ENCODE data around the gene SCGB3A2.

Gene SCGB3A2

GRCh38 chr5:147876141-147876540 lies 2.4 kb upstream of the SCGB3A2 start:
- no peak overlapping the region for H3K27ac ChIP-seq (ENCODE audit: low read depth, low read length)
- H3K9me3 ChIP-seq (ENCODE audit: control insufficient read depth in 5 of 5, low read length in 5 of 5), result no peaks in the 10 kb centered on the region
- no peak overlapping the region for H3K4me3 ChIP-seq (ENCODE audit: low read depth in 1 of 5, low read length in 5 of 5)
- H3K9ac ChIP-seq (ENCODE audit: low read length in 5 of 5), result no peak overlapping the region
- no peaks in the 10 kb centered on the region for H3K4me1 ChIP-seq (ENCODE audit: control insufficient read depth in 5 of 5, insufficient read depth in 5 of 5, low read length in 5 of 5)
- H3K27me3 ChIP-seq (ENCODE audit: control insufficient read depth in 5 of 5, insufficient read depth in 4 of 5, low read length in 5 of 5), result no peaks in the 10 kb centered on the region
- no peaks in the 10 kb centered on the region for H3K36me3 ChIP-seq (ENCODE audit: control insufficient read depth in 5 of 5, insufficient read depth in 5 of 5, low read length in 5 of 5)

- H3K9ac ChIP-seq (ENCODE audit: low read length in 5 of 5), result no peak overlapping the region
- no peak overlapping the region for H3K4me3 ChIP-seq (ENCODE audit: low read depth in 1 of 5, low read length in 5 of 5)
- H3K27me3 ChIP-seq (ENCODE audit: control insufficient read depth in 5 of 5, insufficient read depth in 4 of 5, low read length in 5 of 5), result no peaks in the 10 kb centered on the region
- no peaks in the 10 kb centered on the region for H3K4me1 ChIP-seq (ENCODE audit: control insufficient read depth in 5 of 5, insufficient read depth in 5 of 5, low read length in 5 of 5)
- no peaks in the 10 kb centered on the region for H3K36me3 ChIP-seq (ENCODE audit: control insufficient read depth in 5 of 5, insufficient read depth in 5 of 5, low read length in 5 of 5)
- no peak overlapping the region for H3K27ac ChIP-seq (ENCODE audit: low read depth, low read length)
- no peaks in the 10 kb centered on the region for H3K9me3 ChIP-seq (ENCODE audit: control insufficient read depth in 5 of 5, low read length in 5 of 5)
Measured at GRCh38 chr5:147876626-147877025, 1.9 kb upstream of the SCGB3A2 start.

GRCh38 chr5:147879784-147880183 lies 1.3 kb downstream of the SCGB3A2 start:
- H3K4me3 ChIP-seq (ENCODE audit: low read depth in 1 of 5, low read length in 5 of 5), result no peak overlapping the region
- H3K36me3 ChIP-seq (ENCODE audit: control insufficient read depth in 5 of 5, insufficient read depth in 5 of 5, low read length in 5 of 5), result no peaks in the 10 kb centered on the region
- no peaks in the 10 kb centered on the region for H3K27me3 ChIP-seq (ENCODE audit: control insufficient read depth in 5 of 5, insufficient read depth in 4 of 5, low read length in 5 of 5)
- H3K27ac ChIP-seq (ENCODE audit: low read depth, low read length), result no peak overlapping the region
- H3K9ac ChIP-seq (ENCODE audit: low read length in 5 of 5), result no peak overlapping the region
- no peaks in the 10 kb centered on the region for H3K9me3 ChIP-seq (ENCODE audit: control insufficient read depth in 5 of 5, low read length in 5 of 5)
- no peaks in the 10 kb centered on the region for H3K4me1 ChIP-seq (ENCODE audit: control insufficient read depth in 5 of 5, insufficient read depth in 5 of 5, low read length in 5 of 5)

- H3K4me1 ChIP-seq (ENCODE audit: control insufficient read depth in 5 of 5, insufficient read depth in 5 of 5, low read length in 5 of 5), result no peaks in the 10 kb centered on the region
- H3K4me3 ChIP-seq (ENCODE audit: low read depth in 1 of 5, low read length in 5 of 5), result no peak overlapping the region
- no peak overlapping the region for H3K27ac ChIP-seq (ENCODE audit: low read depth, low read length)
- H3K9me3 ChIP-seq (ENCODE audit: control insufficient read depth in 5 of 5, low read length in 5 of 5), result no peaks in the 10 kb centered on the region
- H3K27me3 ChIP-seq (ENCODE audit: control insufficient read depth in 5 of 5, insufficient read depth in 4 of 5, low read length in 5 of 5), result no peaks in the 10 kb centered on the region
- H3K9ac ChIP-seq (ENCODE audit: low read length in 5 of 5), result no peak overlapping the region
- no peaks in the 10 kb centered on the region for H3K36me3 ChIP-seq (ENCODE audit: control insufficient read depth in 5 of 5, insufficient read depth in 5 of 5, low read length in 5 of 5)
Measured at GRCh38 chr5:147880487-147880886, 2.0 kb downstream of the SCGB3A2 start.

GRCh38 chr5:147882586-147883313 lies 4.2 kb downstream of the SCGB3A2 start:
- Histone ChIP-seq H3K4me3 (ENCODE audit: low read depth in 1 of 5, low read length in 5 of 5) (no peak overlapping the region), H3K27me3 (ENCODE audit: control insufficient read depth in 5 of 5, insufficient read depth in 4 of 5, low read length in 5 of 5) (peaks cover 0 to 2% (median 0%) of the 10 kb centered on the region in 5 donors), H3K27ac (ENCODE audit: low read depth, low read length) (no peak overlapping the region), H3K36me3 (ENCODE audit: control insufficient read depth in 5 of 5, insufficient read depth in 5 of 5, low read length in 5 of 5) (no peaks in the 10 kb centered on the region), H3K4me1 (ENCODE audit: control insufficient read depth in 5 of 5, insufficient read depth in 5 of 5, low read length in 5 of 5) (no peaks in the 10 kb centered on the region), H3K9ac (ENCODE audit: low read length in 5 of 5) (no peak overlapping the region), H3K9me3 (ENCODE audit: control insufficient read depth in 5 of 5, low read length in 5 of 5) (no peaks in the 10 kb centered on the region)

GRCh38 chr5:147887026-147887627 lies 8.6 kb downstream of the SCGB3A2 start:
- H3K9ac ChIP-seq (ENCODE audit: low read length in 5 of 5), result no peak overlapping the region
- H3K4me3 ChIP-seq (ENCODE audit: low read depth in 1 of 5, low read length in 5 of 5), result no peak overlapping the region
- H3K36me3 ChIP-seq (ENCODE audit: control insufficient read depth in 5 of 5, insufficient read depth in 5 of 5, low read length in 5 of 5), result no peaks in the 10 kb centered on the region
- H3K27ac ChIP-seq (ENCODE audit: low read depth, low read length), result no peak overlapping the region
- no peaks in the 10 kb centered on the region for H3K4me1 ChIP-seq (ENCODE audit: control insufficient read depth in 5 of 5, insufficient read depth in 5 of 5, low read length in 5 of 5)
- no peaks in the 10 kb centered on the region for H3K9me3 ChIP-seq (ENCODE audit: control insufficient read depth in 5 of 5, low read length in 5 of 5)
- peaks cover 0 to 2% (median 0%) of the 10 kb centered on the region in 5 donors for H3K27me3 ChIP-seq (ENCODE audit: control insufficient read depth in 5 of 5, insufficient read depth in 4 of 5, low read length in 5 of 5)

GRCh38 chr5:147887930-147888329 lies 9.4 kb downstream of the SCGB3A2 start:
- no peak overlapping the region for H3K27ac ChIP-seq (ENCODE audit: low read depth, low read length)
- H3K4me1 ChIP-seq (ENCODE audit: control insufficient read depth in 5 of 5, insufficient read depth in 5 of 5, low read length in 5 of 5), result no peaks in the 10 kb centered on the region
- peaks cover 0 to 2% (median 0%) of the 10 kb centered on the region in 5 donors for H3K27me3 ChIP-seq (ENCODE audit: control insufficient read depth in 5 of 5, insufficient read depth in 4 of 5, low read length in 5 of 5)
- H3K9me3 ChIP-seq (ENCODE audit: control insufficient read depth in 5 of 5, low read length in 5 of 5), result no peaks in the 10 kb centered on the region
- no peak overlapping the region for H3K4me3 ChIP-seq (ENCODE audit: low read depth in 1 of 5, low read length in 5 of 5)
- H3K9ac ChIP-seq (ENCODE audit: low read length in 5 of 5), result no peak overlapping the region
- no peaks in the 10 kb centered on the region for H3K36me3 ChIP-seq (ENCODE audit: control insufficient read depth in 5 of 5, insufficient read depth in 5 of 5, low read length in 5 of 5)

GRCh38 chr5:147892696-147893296 lies 14.3 kb downstream of the SCGB3A2 start:
- Histone ChIP-seq H3K9ac (ENCODE audit: low read length in 5 of 5) (no peak overlapping the region), H3K27ac (ENCODE audit: low read depth, low read length) (no peak overlapping the region), H3K27me3 (ENCODE audit: control insufficient read depth in 5 of 5, insufficient read depth in 4 of 5, low read length in 5 of 5) (no peaks in the 10 kb centered on the region), H3K4me1 (ENCODE audit: control insufficient read depth in 5 of 5, insufficient read depth in 5 of 5, low read length in 5 of 5) (no peaks in the 10 kb centered on the region), H3K4me3 (ENCODE audit: low read depth in 1 of 5, low read length in 5 of 5) (no peak overlapping the region), H3K36me3 (ENCODE audit: control insufficient read depth in 5 of 5, insufficient read depth in 5 of 5, low read length in 5 of 5) (no peaks in the 10 kb centered on the region), H3K9me3 (ENCODE audit: control insufficient read depth in 5 of 5, low read length in 5 of 5) (no peaks in the 10 kb centered on the region)

- no peaks in the 10 kb centered on the region for H3K4me1 ChIP-seq (ENCODE audit: control insufficient read depth in 5 of 5, insufficient read depth in 5 of 5, low read length in 5 of 5)
- H3K27me3 ChIP-seq (ENCODE audit: control insufficient read depth in 5 of 5, insufficient read depth in 4 of 5, low read length in 5 of 5), result no peaks in the 10 kb centered on the region
- H3K9ac ChIP-seq (ENCODE audit: low read length in 5 of 5), result no peak overlapping the region
- no peaks in the 10 kb centered on the region for H3K36me3 ChIP-seq (ENCODE audit: control insufficient read depth in 5 of 5, insufficient read depth in 5 of 5, low read length in 5 of 5)
- no peak overlapping the region for H3K27ac ChIP-seq (ENCODE audit: low read depth, low read length)
- H3K4me3 ChIP-seq (ENCODE audit: low read depth in 1 of 5, low read length in 5 of 5), result no peak overlapping the region
- H3K9me3 ChIP-seq (ENCODE audit: control insufficient read depth in 5 of 5, low read length in 5 of 5), result no peaks in the 10 kb centered on the region
Measured at GRCh38 chr5:147893820-147894219, 15.3 kb downstream of the SCGB3A2 start.

GRCh38 chr5:147895864-147896263 lies 17.4 kb downstream of the SCGB3A2 start:
- Histone ChIP-seq H3K36me3 (ENCODE audit: control insufficient read depth in 5 of 5, insufficient read depth in 5 of 5, low read length in 5 of 5) (no peaks in the 10 kb centered on the region), H3K4me1 (ENCODE audit: control insufficient read depth in 5 of 5, insufficient read depth in 5 of 5, low read length in 5 of 5) (no peaks in the 10 kb centered on the region), H3K9ac (ENCODE audit: low read length in 5 of 5) (no peak overlapping the region), H3K27ac (ENCODE audit: low read depth, low read length) (no peak overlapping the region), H3K4me3 (ENCODE audit: low read depth in 1 of 5, low read length in 5 of 5) (no peak overlapping the region), H3K9me3 (ENCODE audit: control insufficient read depth in 5 of 5, low read length in 5 of 5) (no peaks in the 10 kb centered on the region), H3K27me3 (ENCODE audit: control insufficient read depth in 5 of 5, insufficient read depth in 4 of 5, low read length in 5 of 5) (no peaks in the 10 kb centered on the region)

Data from subcutaneous abdominal adipose tissue (tissue), 5 donors.